Measurements from ENCODE around the gene SERPINB7.
"Not testable (repeated sequence)": the region's sequence is repeated elsewhere in the genome, so short reads cannot be mapped to it uniquely, and the experiment has no call there.

The SERPINB7 gene

GRCh38 chr18:63775166-63775730 is at the start of gene SERPINB7:
Gene SERPINB7 (plus strand): TSS chr18:63775418. CDS start chr18:63782373, 6,955 bp downstream.
- no peak for DNase-seq (ENCODE audit: low spot score)

- DNase-seq (ENCODE audit: low spot score) = no peak
These were observed 49.3 kb upstream of the SERPINB7 start for GRCh38 chr18:63725682-63726480.

GRCh38 chr18:63730773-63731172 is 44.4 kb upstream of the SERPINB7 start:
- no peak for DNase-seq (ENCODE audit: low spot score)

GRCh38 chr18:63731215-63731614 is 44.0 kb upstream of the SERPINB7 start:
- no peak for DNase-seq (ENCODE audit: low spot score)

GRCh38 chr18:63736876-63737275 is 38.3 kb upstream of the SERPINB7 start:
- no peak for DNase-seq (ENCODE audit: low spot score)

GRCh38 chr18:63741769-63742168 is 33.4 kb upstream of the SERPINB7 start:
- no peak for DNase-seq (ENCODE audit: low spot score)

- no peak for DNase-seq (ENCODE audit: low spot score)
These were observed 28.2 kb upstream of the SERPINB7 start for GRCh38 chr18:63747006-63747405.

- no peak for DNase-seq (ENCODE audit: low spot score)
These were observed 25.7 kb upstream of the SERPINB7 start for GRCh38 chr18:63749489-63749888.

- no peak for DNase-seq (ENCODE audit: low spot score)
These were observed 22.6 kb upstream of the SERPINB7 start for GRCh38 chr18:63752636-63753035.

GRCh38 chr18:63753676-63754075 is 21.5 kb upstream of the SERPINB7 start:
- no peak for DNase-seq (ENCODE audit: low spot score)

GRCh38 chr18:63757541-63757940 is 17.7 kb upstream of the SERPINB7 start:
- no peak for DNase-seq (ENCODE audit: low spot score)

GRCh38 chr18:63758615-63759240 is 16.5 kb upstream of the SERPINB7 start:
- no peak for DNase-seq (ENCODE audit: low spot score)

GRCh38 chr18:63759786-63760185 is 15.4 kb upstream of the SERPINB7 start:
- DNase-seq (ENCODE audit: low spot score) = not testable (repeated sequence)

GRCh38 chr18:63762518-63762917 is 12.7 kb upstream of the SERPINB7 start:
- no peak for DNase-seq (ENCODE audit: low spot score)

- DNase-seq (ENCODE audit: low spot score) = no peak
These were observed 11.2 kb upstream of the SERPINB7 start for GRCh38 chr18:63763831-63764600.

- no peak for DNase-seq (ENCODE audit: low spot score)
These were observed 9.4 kb upstream of the SERPINB7 start for GRCh38 chr18:63765837-63766236.

GRCh38 chr18:63773551-63773950 is 1.7 kb upstream of the SERPINB7 start:
- no peak for DNase-seq (ENCODE audit: low spot score)

- no peak for DNase-seq (ENCODE audit: low spot score)
These were observed 707 bp upstream of the SERPINB7 start for GRCh38 chr18:63774511-63774910.

GRCh38 chr18:63779386-63779785 is 4.2 kb downstream of the SERPINB7 start:
- no peak for DNase-seq (ENCODE audit: low spot score)

GRCh38 chr18:63783394-63783793 is 8.2 kb downstream of the SERPINB7 start:
- no peak for DNase-seq (ENCODE audit: low spot score)

- DNase-seq (ENCODE audit: low spot score) = no peak
These were observed 9.7 kb downstream of the SERPINB7 start for GRCh38 chr18:63784787-63785452.

- no peak for DNase-seq (ENCODE audit: low spot score)
These were observed 12.5 kb downstream of the SERPINB7 start for GRCh38 chr18:63787673-63788072.

All from hematopoietic multipotent progenitor cell treated with erythropoietin and hydrocortisone succinate and interleukin-3 and kit ligand, for 17 days (in vitro differentiated cells).